Breast epithelium (tissue), 3 donors: ENCODE data around the gene CHAMP1.

Source experiments
- POLR2A ChIP-seq: fragments of 450-650 bp; IDR thresholded peaks from one replicate; pipeline ENCODE4 v1.6.1; 2016; ENCODE audit warnings: antibody characterized with exemption, mild to moderate bottlenecking, moderate library complexity
- POLR2AphosphoS5 ChIP-seq, 3 donors: sonication (generic); formaldehyde crosslinking; IDR thresholded peaks; one replicate each; pipeline ENCODE4 v1.6.1; 2017; ENCODE audit warnings: antibody characterized with exemption in 3 of 3
- TF ChIP-seq, protein P1 (sequence below), 3 donors: fragments of 450-650 bp; IDR thresholded peaks; one replicate each; pipeline ENCODE4 v1.5.1; 2016 to 2017; ENCODE audit warnings: antibody characterized with exemption in 3 of 3, mild to moderate bottlenecking in 3 of 3, moderate library complexity in 3 of 3

DNA sequence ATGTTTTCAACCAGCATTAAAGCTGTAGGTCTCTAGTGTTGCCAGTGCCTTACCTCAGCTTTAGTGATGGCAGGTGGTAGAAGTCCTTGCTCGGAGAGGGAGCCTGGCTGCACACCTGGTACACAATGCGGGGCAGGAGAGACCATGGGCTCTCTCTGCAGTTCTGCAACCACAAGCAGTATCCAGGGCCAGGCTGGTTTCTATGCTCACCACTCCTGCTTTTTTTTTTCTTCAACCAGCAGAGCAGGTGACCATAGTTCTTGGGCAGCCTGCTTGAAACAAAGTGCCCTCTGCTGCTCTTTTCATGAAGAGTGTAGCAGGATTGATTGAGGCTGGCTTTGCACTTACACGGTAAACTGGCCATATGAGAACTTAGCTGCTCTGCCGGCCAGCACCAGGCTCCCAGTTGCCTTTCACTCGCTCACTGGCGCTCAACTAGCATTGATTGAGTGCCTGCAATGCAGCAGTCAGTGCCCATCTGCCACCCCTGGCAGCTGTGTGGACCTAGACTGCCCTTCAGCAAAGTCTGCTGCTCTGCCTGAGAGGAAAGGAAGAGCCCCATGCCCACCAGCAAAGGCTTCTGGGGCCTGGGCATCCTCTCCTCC is 4.4 kb upstream of the CHAMP1 start:
- TF ChIP-seq, protein P1, sequence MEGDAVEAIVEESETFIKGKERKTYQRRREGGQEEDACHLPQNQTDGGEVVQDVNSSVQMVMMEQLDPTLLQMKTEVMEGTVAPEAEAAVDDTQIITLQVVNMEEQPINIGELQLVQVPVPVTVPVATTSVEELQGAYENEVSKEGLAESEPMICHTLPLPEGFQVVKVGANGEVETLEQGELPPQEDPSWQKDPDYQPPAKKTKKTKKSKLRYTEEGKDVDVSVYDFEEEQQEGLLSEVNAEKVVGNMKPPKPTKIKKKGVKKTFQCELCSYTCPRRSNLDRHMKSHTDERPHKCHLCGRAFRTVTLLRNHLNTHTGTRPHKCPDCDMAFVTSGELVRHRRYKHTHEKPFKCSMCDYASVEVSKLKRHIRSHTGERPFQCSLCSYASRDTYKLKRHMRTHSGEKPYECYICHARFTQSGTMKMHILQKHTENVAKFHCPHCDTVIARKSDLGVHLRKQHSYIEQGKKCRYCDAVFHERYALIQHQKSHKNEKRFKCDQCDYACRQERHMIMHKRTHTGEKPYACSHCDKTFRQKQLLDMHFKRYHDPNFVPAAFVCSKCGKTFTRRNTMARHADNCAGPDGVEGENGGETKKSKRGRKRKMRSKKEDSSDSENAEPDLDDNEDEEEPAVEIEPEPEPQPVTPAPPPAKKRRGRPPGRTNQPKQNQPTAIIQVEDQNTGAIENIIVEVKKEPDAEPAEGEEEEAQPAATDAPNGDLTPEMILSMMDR (IDR thresholded peaks at IDR 0.05), result no peak
- TF ChIP-seq POLR2A, result no peak
- no peak for TF ChIP-seq POLR2AphosphoS5 (IDR thresholded peaks at IDR 0.05)
